IMR-90 (cell line): ENCODE results near the gene CCDC88C. TPM values are rescaled to one million over a fixed set of nuclear protein-coding genes. Genes with fewer than 3 reads are reported as not detected.
A peak's percentile ranks its signal among the peaks of the same experiment; 100 is the strongest.

ENCODE experiments used
- ATAC-seq: fragments of 200-7000 bp; cut with Tn5 transposase; 2 replicates; pipeline ENCODE4 v1.9.1; 2020; ENCODE audit warnings: low read depth, mild to moderate bottlenecking, moderate library complexity
- BruUV-seq: library from RNA; stranded (reverse); fragments of 400-500 nt; replicated peaks from 2 replicates; lab custom pipeline; 2021; lab: Mats Ljungman, UMichigan
- CTCF ChIA-PET: fragments of 300-600 bp; formaldehyde crosslinking; extraction: SDS; loops from one replicate; lab custom pipeline; 2021; ENCODE audit warnings: antibody characterized with exemption; lab: Yijun Ruan, JAX
- POLR2A ChIA-PET: fragments of 300-600 bp; sonication (Branson Sonifier 250); formaldehyde crosslinking; loops from one replicate; lab custom pipeline; 2022; ENCODE audit warnings: antibody characterized with exemption; ENCODE audit not compliant: unreplicated experiment; lab: Charles Lee
- DNase-seq: peaks from one replicate; pipeline ENCODE4 v3.0.0; 2013
- H2AFZ ChIP-seq: replicated peaks from 2 replicates; pipeline ENCODE3; 2013; ENCODE audit warnings: low read length, mild to moderate bottlenecking; ENCODE audit not compliant: poor library complexity
- H2AK5ac ChIP-seq: 2 replicates; pipeline ENCODE4 v1.6.1; 2013; ENCODE audit warnings: low read depth, low read length, inconsistent platforms
- H2AK9ac ChIP-seq: replicated peaks from 2 replicates; pipeline ENCODE3; 2013; ENCODE audit warnings: mild to moderate bottlenecking, low read depth, low read length, moderate library complexity; ENCODE audit not compliant: poor library complexity
- H2BK120ac ChIP-seq: 2 replicates; pipeline ENCODE4 v1.6.1; 2013; ENCODE audit warnings: low read depth, low read length, inconsistent platforms
- H2BK15ac ChIP-seq: 3 replicates; pipeline ENCODE4 v1.6.1; 2013; ENCODE audit warnings: low read depth, low read length, inconsistent platforms
- H2BK20ac ChIP-seq: 2 replicates; pipeline ENCODE4 v1.6.1; 2013; ENCODE audit warnings: low read depth, mild to moderate bottlenecking, inconsistent platforms, low read length, moderate library complexity
- H2BK5ac ChIP-seq: 2 replicates; pipeline ENCODE4 v1.6.1; 2013; ENCODE audit warnings: mild to moderate bottlenecking, low read depth, low read length, inconsistent platforms; ENCODE audit not compliant: poor library complexity, severe bottlenecking
- H3K14ac ChIP-seq: replicated peaks from 2 replicates; pipeline ENCODE4 v1.6.1; 2013; ENCODE audit warnings: low read depth, low read length, inconsistent platforms
- H3K18ac ChIP-seq: 2 replicates; pipeline ENCODE4 v1.6.1; 2013; ENCODE audit warnings: low read depth, low read length, control low read depth
- H3K23ac ChIP-seq: 2 replicates; pipeline ENCODE4 v1.6.1; 2013; ENCODE audit warnings: low read depth, low read length, inconsistent platforms
- H3K27ac ChIP-seq: 2 replicates; pipeline ENCODE4 v1.5.1; 2013; ENCODE audit warnings: mild to moderate bottlenecking, control low read depth, low read length; ENCODE audit not compliant: insufficient read depth
- H3K27me3 ChIP-seq: 2 replicates; pipeline ENCODE4 v1.6.1; 2013; ENCODE audit warnings: low read length; ENCODE audit not compliant: control insufficient read depth, insufficient read depth
- H3K36me3 ChIP-seq: 2 replicates; pipeline ENCODE4 v1.6.1; 2013; ENCODE audit warnings: low read length, mixed read lengths; ENCODE audit not compliant: control insufficient read depth, insufficient read depth
- H3K4ac ChIP-seq: 2 replicates; pipeline ENCODE4 v1.6.1; 2013; ENCODE audit warnings: low read depth, low read length, inconsistent platforms
- H3K4me1 ChIP-seq: 2 replicates; pipeline ENCODE4 v1.6.1; 2013; ENCODE audit warnings: low read length, mixed read lengths; ENCODE audit not compliant: control insufficient read depth, insufficient read depth
- H3K4me2 ChIP-seq: 2 replicates; pipeline ENCODE4 v1.6.1; 2013; ENCODE audit warnings: low read depth, mild to moderate bottlenecking, control low read depth, low read length, moderate library complexity
- H3K4me3 ChIP-seq: 2 replicates; pipeline ENCODE4 v1.5.1; 2013; ENCODE audit warnings: low read depth, mild to moderate bottlenecking, control low read depth, low read length, moderate library complexity; ENCODE audit not compliant: insufficient read depth
- H3K56ac ChIP-seq: 2 replicates; pipeline ENCODE4 v1.6.1; 2013; ENCODE audit warnings: low read length, inconsistent platforms; ENCODE audit not compliant: insufficient read depth; ENCODE audit errors: extremely low read depth
- H3K79me1 ChIP-seq, 2 experiments: 2 replicates each; pipeline ENCODE4 v1.6.1; 2013; ENCODE audit warnings: low read length in 2 of 2, inconsistent platforms in 1 of 2, low read depth in 1 of 2
- H3K9ac ChIP-seq: 2 replicates; pipeline ENCODE4 v1.6.1; 2013; ENCODE audit warnings: low read depth, low read length, control low read depth
- H3K9me1 ChIP-seq: 2 replicates; pipeline ENCODE4 v1.6.1; 2013; ENCODE audit warnings: low read length, inconsistent platforms; ENCODE audit not compliant: insufficient read depth
- H3K9me3 ChIP-seq: 2 replicates; pipeline ENCODE4 v1.6.1; 2013; ENCODE audit warnings: low read length; ENCODE audit not compliant: control insufficient read depth, insufficient read depth
- H4K20me1 ChIP-seq: 2 replicates; pipeline ENCODE4 v1.6.1; 2013; ENCODE audit warnings: low read length, inconsistent platforms; ENCODE audit not compliant: insufficient read depth
- H4K5ac ChIP-seq: 2 replicates; pipeline ENCODE4 v1.6.1; 2013; ENCODE audit warnings: mild to moderate bottlenecking, low read depth, low read length, control low read depth
- H4K8ac ChIP-seq, 2 experiments: 2 replicates each; pipeline ENCODE4 v1.6.1; 2013; ENCODE audit warnings: low read depth in 2 of 2, low read length in 2 of 2, control low read depth in 1 of 2, inconsistent platforms in 1 of 2
- H4K91ac ChIP-seq: 2 replicates; pipeline ENCODE4 v1.6.1; 2013; ENCODE audit warnings: low read depth, low read length, inconsistent platforms; ENCODE audit not compliant: insufficient read depth
- CEBPB ChIP-seq: IDR thresholded peaks from 2 replicates; pipeline ENCODE4 v1.6.1; 2012; ENCODE audit warnings: low read depth, low read length, improper control_type of control experiment
- CHD1 ChIP-seq: IDR thresholded peaks from 2 replicates; pipeline ENCODE4 v1.6.1; 2012; ENCODE audit warnings: low read depth, low read length, improper control_type of control experiment
- MXI1 ChIP-seq: IDR thresholded peaks from 2 replicates; pipeline ENCODE4 v1.6.1; 2012; ENCODE audit warnings: low read depth, mild to moderate bottlenecking, low read length, moderate library complexity, borderline replicate concordance
- POLR2A ChIP-seq: IDR thresholded peaks from 2 replicates; pipeline ENCODE4 v1.6.1; 2012; ENCODE audit warnings: mild to moderate bottlenecking, low read depth, low read length
- RFX5 ChIP-seq: IDR thresholded peaks from 2 replicates; pipeline ENCODE4 v1.8.0; 2012; ENCODE audit warnings: low read depth, mild to moderate bottlenecking, low read length, moderate library complexity
- SMC3 ChIP-seq: fragments of 150-350 bp; IDR thresholded peaks from 2 replicates; pipeline ENCODE4 v1.6.1; 2016; ENCODE audit warnings: low read depth, mild to moderate bottlenecking, antibody characterized with exemption, low read length, moderate library complexity
- WGBS, 2 experiments: methylation state at CpG; one replicate each; pipeline versions ENCODE4 v1.1.5 to v1.1.7; 2013; ENCODE audit warnings: missing lambda C conversion rate in 2 of 2; ENCODE audit not compliant: insufficient read length in 1 of 2; ENCODE audit errors: extremely low coverage in 2 of 2; 5-methylcytosine and 5-hydroxymethylcytosine counted together
- dilution Hi-C: fragments of 300-500 bp; cut with HindIII; formaldehyde crosslinking; loops from one replicate; pipeline ENCODE4 v1.14.3; 2018; ENCODE audit warnings: low sequenced_read_pairs; ENCODE audit not compliant: unreplicated experiment
- in situ Hi-C: fragments of 300-500 bp; cut with MboI; formaldehyde crosslinking; loops from 3 replicates; pipeline ENCODE4 v1.14.3; 2019; ENCODE audit warnings: low sequenced_read_pairs, inconsistent platforms, mixed read lengths
- intact Hi-C: fragments of 100-400 bp; cut with micrococcal nuclease; formaldehyde crosslinking; loops from 2 replicates; pipeline ENCODE4 v1.10.0; 2022
- polyA plus RNA-seq, 3 experiments: library from polyadenylated mRNA; depleted of rRNA; stranded (reverse); fragments of >200 nt; gene quantifications; 2 replicates each; pipeline ENCODE4 v1.2.3, GENCODE V29; 2012; ENCODE audit warnings: low replicate concordance in 1 of 3
- total RNA-seq: library from RNA; depleted of rRNA; stranded (reverse); fragments of >200 nt; gene quantifications from 2 replicates; pipeline ENCODE4 v1.2.3, GENCODE V29; 2012
- TF ChIP-seq, protein P1 (sequence below): conservative IDR thresholded peaks from 2 replicates; pipeline ENCODE4 v1.5.1; 2012; ENCODE audit warnings: mild to moderate bottlenecking, low read depth, low read length, improper control_type of control experiment

The CCDC88C gene
- total and polyA plus RNA-seq, 2 of the 4 experiments (the other 2 are of a cell fraction) = 0.17 to 0.18 TPM

DNA sequence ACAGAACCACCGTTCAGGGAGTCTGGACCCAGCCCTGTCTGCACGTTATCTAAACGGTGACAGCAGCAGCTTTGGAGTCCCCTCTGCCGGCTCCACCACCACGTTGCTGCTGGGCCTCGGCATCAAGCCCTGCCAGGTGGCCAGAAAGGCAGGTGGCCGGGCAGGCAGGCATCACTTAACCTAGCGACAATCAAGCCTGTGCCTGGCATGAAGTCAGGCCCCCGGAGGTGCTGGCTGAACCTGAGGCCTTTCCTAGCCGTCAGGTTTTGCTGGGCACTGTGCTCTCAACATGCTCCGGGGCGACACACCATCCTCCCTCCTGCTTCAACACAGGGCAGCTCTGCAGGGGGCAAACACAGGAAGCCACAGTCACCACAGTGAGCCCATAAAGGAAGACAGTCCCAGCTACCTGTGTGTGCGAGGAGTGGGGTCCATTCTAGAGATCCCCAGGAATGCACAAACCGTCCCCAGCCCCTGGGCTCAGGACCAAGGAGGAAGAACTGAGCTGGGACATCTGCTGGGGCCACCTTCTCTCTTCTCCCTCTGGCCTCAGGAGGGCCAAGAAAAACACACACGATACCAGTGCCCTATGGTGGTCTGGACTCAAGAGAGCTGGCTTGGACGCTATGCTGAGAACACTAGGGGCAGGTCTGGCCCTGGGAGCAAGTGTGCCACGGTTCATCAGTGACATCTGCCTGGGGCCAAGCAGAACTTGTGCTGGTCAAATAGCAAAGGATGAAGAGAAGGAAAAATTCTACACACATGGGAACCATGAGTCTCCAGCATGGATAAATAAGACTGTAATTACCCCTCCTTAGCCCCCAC, 44.7 kb downstream of the CCDC88C start:
- no TSS peak for BruUV-seq
- intact Hi-C loops = no loop called here
- DNase-seq = no peak

More for the DNA sequence above, 44.7 kb downstream of the CCDC88C start:
- H2BK15ac ChIP-seq = no peak overlapping the region
- no peaks in the 10 kb centered on the region for H4K20me1 ChIP-seq
- no peak overlapping the region for H3K18ac ChIP-seq
- no peak overlapping the region for H4K91ac ChIP-seq
- no peak overlapping the region for H3K23ac ChIP-seq
- H3K4me2 ChIP-seq = no peak overlapping the region
- no peak overlapping the region for H3K56ac ChIP-seq
- no peaks in the 10 kb centered on the region for H3K9me1 ChIP-seq
- H3K9me3 ChIP-seq = no peaks in the 10 kb centered on the region
- no peak overlapping the region for H3K4me3 ChIP-seq
- H2AFZ ChIP-seq = peak overlapping the region; percentile 28
- no peak overlapping the region for H3K27ac ChIP-seq
- TF ChIP-seq CEBPB (no peak), POLR2A (no peak), SMC3 (no peak), CHD1 (no peak), RFX5 (no peak), MXI1 (no peak)
- TF ChIP-seq, protein P1, sequence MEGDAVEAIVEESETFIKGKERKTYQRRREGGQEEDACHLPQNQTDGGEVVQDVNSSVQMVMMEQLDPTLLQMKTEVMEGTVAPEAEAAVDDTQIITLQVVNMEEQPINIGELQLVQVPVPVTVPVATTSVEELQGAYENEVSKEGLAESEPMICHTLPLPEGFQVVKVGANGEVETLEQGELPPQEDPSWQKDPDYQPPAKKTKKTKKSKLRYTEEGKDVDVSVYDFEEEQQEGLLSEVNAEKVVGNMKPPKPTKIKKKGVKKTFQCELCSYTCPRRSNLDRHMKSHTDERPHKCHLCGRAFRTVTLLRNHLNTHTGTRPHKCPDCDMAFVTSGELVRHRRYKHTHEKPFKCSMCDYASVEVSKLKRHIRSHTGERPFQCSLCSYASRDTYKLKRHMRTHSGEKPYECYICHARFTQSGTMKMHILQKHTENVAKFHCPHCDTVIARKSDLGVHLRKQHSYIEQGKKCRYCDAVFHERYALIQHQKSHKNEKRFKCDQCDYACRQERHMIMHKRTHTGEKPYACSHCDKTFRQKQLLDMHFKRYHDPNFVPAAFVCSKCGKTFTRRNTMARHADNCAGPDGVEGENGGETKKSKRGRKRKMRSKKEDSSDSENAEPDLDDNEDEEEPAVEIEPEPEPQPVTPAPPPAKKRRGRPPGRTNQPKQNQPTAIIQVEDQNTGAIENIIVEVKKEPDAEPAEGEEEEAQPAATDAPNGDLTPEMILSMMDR = no peak
- no peaks in the 10 kb centered on the region for H3K4me1 ChIP-seq
- no peak overlapping the region for H4K5ac ChIP-seq
- H2BK5ac ChIP-seq = no peak overlapping the region
- H3K4ac ChIP-seq = no peak overlapping the region
- no peak for ATAC-seq
- no peak overlapping the region for H2AK5ac ChIP-seq
- 56% methylated on average over 7 of the region's 17 CpGs; no CpG with 5 or more reads in 1 of the 2 experiments for WGBS, 2 experiments
- ChIA-PET POLR2A (no interaction called here), CTCF (no interaction called here)
- no peak overlapping the region for H3K14ac ChIP-seq
- H2AK9ac ChIP-seq = no peak overlapping the region
- no peak overlapping the region for H2BK20ac ChIP-seq
- no peak overlapping the region for H3K9ac ChIP-seq
- H2BK120ac ChIP-seq = no peak overlapping the region
- H3K27me3 ChIP-seq = peaks cover 4% of the 10 kb centered on the region; the same call in 1 of the 2 replicates
- dilution Hi-C loops = no loop called here
- no peak overlapping the region for H4K8ac ChIP-seq
- no peaks in the 10 kb centered on the region for H3K79me1 ChIP-seq
- in situ Hi-C loops = no loop called here
- no peaks in the 10 kb centered on the region for H3K36me3 ChIP-seq
